SJSA1 (cell line): ENCODE results near the gene TDRD12. TPM values are rescaled to one million over a fixed set of nuclear protein-coding genes. Genes with fewer than 3 reads are reported as not detected.
"Not testable (repeated sequence)": the region's sequence is repeated elsewhere in the genome, so short reads cannot be mapped to it uniquely, and the experiment has no call there.

Experiments used
- DNase-seq, 2 experiments: peaks; one replicate each; pipeline ENCODE4 v3.0.0-alpha.2; 2015 to 2020; ENCODE audit warnings: low spot score in 2 of 2, low read depth in 1 of 2
- H3K27ac ChIP-seq: fragments of 250-450 bp; sonication (Bioruptor Pico); 2 replicates; pipeline ENCODE4 v1.5.1; 2020; ENCODE audit warnings: mild to moderate bottlenecking, moderate library complexity
- H3K27me3 ChIP-seq: fragments of 250-450 bp; sonication (Bioruptor Pico); replicated peaks from 2 replicates; pipeline ENCODE4 v1.5.1; 2020; ENCODE audit warnings: mild to moderate bottlenecking, moderate library complexity
- H3K36me3 ChIP-seq: fragments of 250-450 bp; sonication (Bioruptor Pico); 2 replicates; pipeline ENCODE4 v1.5.1; 2020; ENCODE audit warnings: mild to moderate bottlenecking
- H3K4me1 ChIP-seq: fragments of 250-450 bp; sonication (Bioruptor Pico); replicated peaks from 2 replicates; pipeline ENCODE4 v1.6.1; 2021; ENCODE audit warnings: mild to moderate bottlenecking
- H3K4me3 ChIP-seq: fragments of 250-450 bp; sonication (Bioruptor Pico); 2 replicates; pipeline ENCODE4 v1.5.1; 2020; ENCODE audit warnings: mild to moderate bottlenecking
- H3K9me3 ChIP-seq: fragments of 250-450 bp; sonication (Bioruptor Pico); replicated peaks from 2 replicates; pipeline ENCODE4 v1.5.1; 2020; ENCODE audit warnings: mild to moderate bottlenecking
- total RNA-seq: library from RNA; depleted of rRNA; stranded (reverse); fragments of >200 nt; shearing (Covaris generic); gene quantifications from 2 replicates; pipeline ENCODE4 v1.2.3, GENCODE V29; 2014

TDRD12 gene
- total RNA-seq, 1 experiment from 2014 or later, result 0.05 TPM

DNA sequence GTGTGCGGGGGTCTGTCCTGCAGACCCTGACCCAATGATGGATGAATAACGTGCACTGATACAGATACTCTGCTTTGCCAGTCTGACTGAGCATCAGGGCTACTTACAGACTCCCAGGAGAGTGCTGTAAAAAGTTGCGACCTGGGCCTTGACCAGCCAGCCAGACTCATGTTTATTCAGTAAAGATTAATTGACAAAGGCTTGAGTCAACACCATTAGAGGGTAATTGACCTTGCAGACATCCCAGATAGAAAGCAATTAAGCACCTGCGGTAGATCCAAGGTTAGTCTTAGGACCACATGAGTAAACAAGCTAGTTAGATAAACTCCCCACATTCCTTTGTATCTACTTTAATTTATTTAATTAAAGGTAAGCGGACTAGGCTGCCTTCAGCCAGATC lies 17.6 kb upstream of the TDRD12 start:
- Histone ChIP-seq H3K9me3 (peaks cover 16% of the 10 kb centered on the region), H3K4me3 (no peak overlapping the region), H3K36me3 (peaks cover 75% of the 10 kb centered on the region), H3K27ac (no peak overlapping the region), H3K27me3 (no peaks in the 10 kb centered on the region), H3K4me1 (no peaks in the 10 kb centered on the region)
- DNase-seq, result no peak

DNA sequence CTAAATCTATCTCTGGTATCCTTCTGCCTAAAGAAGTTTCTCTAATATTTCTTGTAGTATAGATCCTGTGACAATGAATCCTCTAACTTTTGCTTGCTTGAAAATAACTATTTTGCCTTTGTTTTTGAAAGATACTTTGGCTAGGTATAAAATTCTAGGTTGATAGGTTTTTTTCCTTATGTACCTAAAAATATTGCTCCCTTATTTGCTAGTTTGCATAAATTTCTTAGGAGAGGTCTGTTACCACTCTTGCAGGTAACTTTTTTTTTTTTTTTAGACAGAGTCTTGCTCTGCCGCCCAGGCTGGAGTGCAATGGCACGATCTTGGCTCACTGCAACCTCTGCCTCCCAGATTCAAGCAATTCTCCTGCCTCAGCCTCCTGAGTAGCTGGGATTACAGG lies 15.6 kb upstream of the TDRD12 start:
- Histone ChIP-seq H3K36me3 (peaks cover 68% of the 10 kb centered on the region), H3K9me3 (peaks cover 16% of the 10 kb centered on the region)
- H3K27ac ChIP-seq, H3K4me1 ChIP-seq, H3K27me3 ChIP-seq, DNase-seq, H3K4me3 ChIP-seq: not testable (repeated sequence)

DNA sequence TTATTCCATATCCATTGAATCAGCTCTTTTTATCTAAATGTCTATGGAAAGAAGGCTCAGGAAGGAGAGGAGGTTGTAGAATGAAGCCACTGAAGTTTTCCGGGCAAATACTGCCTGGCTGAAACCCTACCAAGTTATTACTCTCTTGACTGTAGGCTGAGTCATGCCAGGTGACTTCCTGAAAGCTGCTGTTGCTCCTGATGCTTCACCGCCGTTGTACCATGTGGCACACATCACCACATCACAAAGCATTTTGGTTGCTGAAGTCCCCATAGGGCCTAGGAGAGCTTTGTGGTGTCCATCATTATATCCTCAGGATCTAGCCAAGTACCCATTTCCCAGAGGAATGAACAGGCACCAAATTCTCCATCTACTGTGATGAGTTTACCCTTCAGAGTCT lies 11.1 kb upstream of the TDRD12 start:
- no peak overlapping the region for H3K4me3 ChIP-seq
- H3K27ac ChIP-seq, result no peak overlapping the region
- no peaks in the 10 kb centered on the region for H3K27me3 ChIP-seq

DNA sequence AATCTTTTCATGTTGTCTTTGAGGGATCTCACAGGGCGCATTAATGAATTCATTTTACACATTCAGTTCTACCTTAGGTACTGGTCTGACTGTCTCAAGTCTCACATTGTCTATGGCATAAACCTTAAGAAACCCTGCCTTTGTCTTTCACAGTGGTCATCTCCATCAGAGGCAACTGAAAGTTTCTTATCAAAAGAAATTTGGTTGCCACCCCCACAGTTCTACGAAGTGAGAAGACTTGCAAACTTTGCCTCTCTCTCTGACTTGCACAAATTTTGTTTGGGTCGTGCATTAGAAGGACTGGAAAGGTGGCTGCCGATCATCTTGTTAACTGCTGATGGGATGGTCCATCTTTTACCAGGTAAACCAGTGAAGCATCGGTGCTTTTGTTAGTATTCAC lies 10.5 kb upstream of the TDRD12 start:
- Histone ChIP-seq H3K4me3 (no peak overlapping the region), H3K27ac (no peak overlapping the region), H3K36me3 (peaks cover 66% of the 10 kb centered on the region), H3K27me3 (no peaks in the 10 kb centered on the region), H3K4me1 (no peaks in the 10 kb centered on the region), H3K9me3 (peaks cover 6% of the 10 kb centered on the region)
- no peak for DNase-seq

More for the DNA sequence above, 11.1 kb upstream of the TDRD12 start:
- no peak for DNase-seq
- H3K9me3 ChIP-seq, result peaks cover 11% of the 10 kb centered on the region
- peaks cover 70% of the 10 kb centered on the region for H3K36me3 ChIP-seq
- H3K4me1 ChIP-seq, result no peaks in the 10 kb centered on the region

DNA sequence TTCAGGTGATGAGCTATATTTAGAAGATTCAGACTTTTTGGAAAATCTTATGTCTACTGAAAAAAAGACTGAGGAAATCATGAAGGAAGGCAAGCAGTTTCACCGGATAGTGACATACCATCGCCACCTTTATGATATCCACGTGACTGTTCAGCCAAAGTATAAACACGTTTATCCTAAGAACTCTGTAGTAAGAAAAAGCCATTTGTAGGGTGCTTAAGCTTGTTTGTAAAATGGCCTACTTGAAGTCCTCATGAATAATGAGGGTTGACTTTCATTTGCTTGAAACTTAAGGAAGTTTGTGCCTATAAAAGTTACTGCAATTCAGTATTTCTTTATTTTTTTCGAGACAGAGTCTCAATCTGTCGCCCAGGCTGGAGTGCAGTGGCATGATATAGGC lies 7.8 kb upstream of the TDRD12 start:
- Histone ChIP-seq H3K4me3 (no peak overlapping the region), H3K27ac (no peak overlapping the region), H3K4me1 (no peaks in the 10 kb centered on the region), H3K27me3 (no peaks in the 10 kb centered on the region), H3K36me3 (peaks cover 48% of the 10 kb centered on the region), H3K9me3 (no peaks in the 10 kb centered on the region)
- no peak for DNase-seq

DNA sequence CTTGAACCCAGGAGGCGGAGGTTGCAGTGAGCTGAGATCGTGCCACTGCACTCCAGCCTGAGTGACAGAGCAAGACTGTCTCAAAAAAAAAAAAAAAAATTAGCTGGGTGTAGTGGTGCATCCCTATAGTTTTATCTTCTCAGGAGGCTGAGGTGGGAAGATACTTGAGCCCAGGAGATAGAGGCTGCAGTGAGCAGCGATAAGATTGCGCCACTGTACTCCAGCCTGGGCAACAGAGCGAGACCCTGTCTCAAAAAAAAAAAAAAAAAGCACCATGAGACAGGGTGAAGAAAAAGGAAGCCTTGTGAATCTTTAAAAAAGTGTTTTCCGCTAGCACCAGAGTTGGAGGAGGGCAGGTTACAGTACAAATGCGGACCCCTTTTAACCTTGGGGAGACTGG lies 3.4 kb upstream of the TDRD12 start:
- H3K36me3 ChIP-seq, result peaks cover 24% of the 10 kb centered on the region
- not testable (repeated sequence) for H3K27me3 ChIP-seq, H3K9me3 ChIP-seq, H3K4me3 ChIP-seq, H3K27ac ChIP-seq, DNase-seq, H3K4me1 ChIP-seq

DNA sequence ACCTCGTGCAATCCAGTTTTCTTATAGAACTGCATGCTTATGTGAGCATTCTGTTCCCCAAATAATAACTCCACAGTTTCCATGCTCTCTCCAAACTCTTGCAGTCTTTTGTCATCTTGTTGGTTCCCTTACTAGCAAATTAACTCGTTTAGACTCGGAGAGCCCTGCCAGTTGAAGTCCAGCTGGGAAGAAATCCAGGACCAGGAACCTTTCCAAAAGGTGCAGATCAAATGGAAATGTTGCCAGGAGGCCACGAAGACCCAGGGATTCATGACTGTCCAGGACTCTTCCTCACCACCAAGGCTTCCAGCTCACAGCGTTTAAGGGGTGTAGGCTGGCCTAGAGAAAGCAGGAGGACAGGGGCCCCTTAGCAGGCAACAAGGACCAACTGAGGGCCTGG lies 2.1 kb upstream of the TDRD12 start:
- no peak for DNase-seq
- Histone ChIP-seq H3K4me1 (no peaks in the 10 kb centered on the region), H3K36me3 (peaks cover 14% of the 10 kb centered on the region), H3K27ac (no peak overlapping the region), H3K4me3 (no peak overlapping the region), H3K27me3 (no peaks in the 10 kb centered on the region), H3K9me3 (no peaks in the 10 kb centered on the region)

DNA sequence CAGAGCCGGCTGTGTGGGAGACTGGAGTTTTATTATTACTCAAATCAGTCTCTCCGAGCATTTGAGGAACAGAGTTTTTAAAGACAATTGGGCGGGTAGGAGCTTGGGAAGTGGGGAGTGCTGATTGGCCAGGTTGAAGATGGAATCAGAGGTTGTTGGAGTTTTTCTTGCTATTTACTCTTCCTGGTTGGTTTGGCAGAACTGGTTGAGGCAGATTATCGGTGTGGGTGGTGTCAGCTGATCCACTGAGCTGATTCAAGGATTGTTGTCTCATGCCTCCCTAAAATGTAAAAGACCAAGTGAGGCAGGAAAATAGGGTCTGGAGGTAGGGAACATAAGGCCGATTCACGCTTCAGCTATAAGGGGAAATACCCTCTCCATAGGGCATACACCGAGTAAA lies 1.3 kb upstream of the TDRD12 start:
- peaks cover 9% of the 10 kb centered on the region for H3K36me3 ChIP-seq
- H3K27ac ChIP-seq, result no peak overlapping the region
- H3K9me3 ChIP-seq, result no peaks in the 10 kb centered on the region
- DNase-seq, result no peak
- no peak overlapping the region for H3K4me3 ChIP-seq
- no peaks in the 10 kb centered on the region for H3K4me1 ChIP-seq
- no peaks in the 10 kb centered on the region; the same call in 1 of the 2 replicates for H3K27me3 ChIP-seq

DNA sequence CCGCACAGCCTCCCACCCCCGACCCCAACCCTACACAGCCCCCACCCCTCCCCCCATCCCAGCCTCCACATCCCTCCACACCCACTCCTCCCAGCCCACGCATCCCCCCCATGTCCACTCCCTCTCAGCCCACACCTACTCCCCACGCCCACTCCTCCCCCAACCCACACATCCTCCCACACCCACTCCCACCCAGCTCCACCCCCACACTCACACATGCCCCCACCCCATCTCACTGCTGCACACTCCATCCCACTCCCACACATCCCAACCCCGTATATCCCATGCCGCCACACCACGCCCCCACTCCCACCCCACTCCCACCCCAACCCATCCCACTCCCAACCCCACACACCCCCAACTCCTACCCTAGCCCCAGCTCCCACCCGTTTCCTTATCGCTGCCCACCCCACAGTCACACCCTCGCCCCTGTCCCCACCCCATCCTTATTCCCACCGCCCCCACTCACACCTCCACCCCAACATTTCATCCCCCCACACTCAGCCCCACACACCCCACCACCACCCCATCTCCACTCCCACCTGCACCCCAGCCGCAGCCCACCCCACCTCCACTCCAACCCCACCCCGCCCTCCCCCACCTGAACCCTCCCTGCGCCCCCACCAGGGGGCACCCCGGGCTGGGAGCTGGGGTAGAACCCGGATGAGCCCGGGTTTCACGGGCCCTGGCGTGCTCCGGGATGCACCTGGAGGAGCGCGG lies 809 bp downstream of the TDRD12 start:
- no peaks in the 10 kb centered on the region for H3K4me1 ChIP-seq
- H3K27ac ChIP-seq, result no peak overlapping the region
- H3K27me3 ChIP-seq, result no peaks in the 10 kb centered on the region; the same call in 1 of the 2 replicates
- H3K9me3 ChIP-seq, result no peaks in the 10 kb centered on the region; the same call in 1 of the 2 replicates
- DNase-seq, result no peak
- no peak overlapping the region for H3K4me3 ChIP-seq
- H3K36me3 ChIP-seq, result no peaks in the 10 kb centered on the region; the same call in 1 of the 2 replicates

DNA sequence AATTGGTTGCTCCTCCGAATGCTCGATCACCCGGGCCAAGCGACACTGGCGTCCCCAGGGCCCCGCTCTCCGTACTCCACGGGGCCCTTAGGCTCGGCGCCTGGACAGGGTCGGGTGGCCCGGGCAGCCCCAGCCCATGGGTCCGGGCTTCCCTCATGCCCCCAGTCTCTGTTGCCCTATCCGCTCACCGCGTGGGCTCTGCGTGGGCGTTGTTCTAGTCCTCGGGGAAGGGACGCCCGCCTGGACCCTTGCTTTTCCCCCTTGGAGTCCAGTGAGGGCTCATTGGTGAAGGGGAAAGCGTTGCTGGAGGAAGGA lies 1.3 kb downstream of the TDRD12 start:
- Histone ChIP-seq H3K9me3 (no peaks in the 10 kb centered on the region; the same call in 1 of the 2 replicates), H3K4me3 (no peak overlapping the region), H3K27ac (no peak overlapping the region), H3K4me1 (no peaks in the 10 kb centered on the region), H3K36me3 (no peaks in the 10 kb centered on the region), H3K27me3 (no peaks in the 10 kb centered on the region; the same call in 1 of the 2 replicates)
- no peak for DNase-seq

DNA sequence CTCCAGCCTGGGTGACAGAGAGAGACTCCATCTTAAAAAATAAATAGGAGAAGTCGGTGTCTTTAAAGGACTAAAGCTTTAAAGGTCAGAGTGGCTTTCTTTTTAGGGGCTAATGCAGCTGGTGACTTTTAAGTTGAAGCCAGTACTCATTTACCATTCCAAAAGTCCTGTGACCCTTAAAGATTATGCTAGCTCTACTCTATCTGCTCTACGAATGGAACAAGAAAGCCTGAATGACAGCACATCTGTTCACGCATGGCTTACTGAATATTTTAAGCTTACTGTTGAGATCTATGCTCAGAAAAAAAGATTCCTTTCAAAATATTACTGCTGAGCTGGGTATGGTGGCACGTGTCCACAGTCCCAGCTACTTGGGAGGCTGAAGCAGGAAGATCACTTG lies 16.4 kb downstream of the TDRD12 start:
- no peak for DNase-seq
- no peaks in the 10 kb centered on the region; the same call in 1 of the 2 replicates for H3K27me3 ChIP-seq
- H3K9me3 ChIP-seq, result no peaks in the 10 kb centered on the region
- no peaks in the 10 kb centered on the region for H3K4me1 ChIP-seq
- no peak overlapping the region for H3K27ac ChIP-seq
- no peaks in the 10 kb centered on the region for H3K36me3 ChIP-seq
- no peak overlapping the region for H3K4me3 ChIP-seq

DNA sequence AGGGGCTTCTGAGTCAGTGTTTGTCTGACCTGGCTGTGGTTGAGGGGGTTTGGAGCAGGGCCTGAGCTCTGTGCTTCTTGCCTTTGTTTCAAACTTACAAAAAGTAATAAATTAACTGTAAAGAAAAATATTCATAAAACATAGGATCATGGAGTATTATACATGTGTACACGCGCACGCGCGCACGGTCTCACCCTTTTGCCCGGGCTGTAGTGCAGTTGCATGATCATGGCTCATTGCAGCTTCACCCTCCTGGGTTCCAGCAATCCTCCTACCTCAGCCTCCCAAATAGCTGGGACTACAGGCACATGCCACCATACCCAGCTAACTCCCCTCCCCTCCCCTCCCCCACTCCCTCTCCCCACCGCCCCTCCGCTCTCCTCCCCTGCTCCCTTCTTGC lies 23.5 kb downstream of the TDRD12 start:
- no peaks in the 10 kb centered on the region for H3K9me3 ChIP-seq
- no peaks in the 10 kb centered on the region for H3K4me1 ChIP-seq
- H3K4me3 ChIP-seq, result no peak overlapping the region
- H3K27ac ChIP-seq, result no peak overlapping the region
- H3K36me3 ChIP-seq, result no peaks in the 10 kb centered on the region
- H3K27me3 ChIP-seq, result peaks cover 11% of the 10 kb centered on the region; the same call in 1 of the 2 replicates
- DNase-seq, result no peak

DNA sequence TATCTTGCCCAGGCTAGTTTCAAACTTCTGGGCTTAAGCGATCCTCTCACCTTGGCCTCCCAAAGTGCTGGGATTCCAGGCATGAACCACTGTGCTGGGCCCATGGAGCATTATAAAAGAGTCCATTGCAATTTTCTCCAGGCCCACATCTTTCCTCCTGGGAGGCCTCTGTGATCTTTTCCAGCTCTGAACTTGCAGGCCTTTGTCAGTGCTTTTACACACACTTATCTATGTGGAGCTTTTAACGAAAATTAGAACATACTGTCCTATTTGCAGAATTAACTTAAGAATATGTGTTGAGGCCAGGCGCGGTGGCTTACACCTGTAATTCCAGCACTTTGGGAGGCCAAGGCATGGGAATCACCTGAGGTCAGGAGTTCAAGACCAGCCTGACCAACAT lies 23.9 kb downstream of the TDRD12 start:
- no peak for DNase-seq
- no peak overlapping the region for H3K27ac ChIP-seq
- H3K9me3 ChIP-seq, result no peaks in the 10 kb centered on the region
- no peaks in the 10 kb centered on the region for H3K36me3 ChIP-seq
- H3K4me1 ChIP-seq, result no peaks in the 10 kb centered on the region
- H3K4me3 ChIP-seq, result no peak overlapping the region
- peaks cover 11% of the 10 kb centered on the region; the same call in 1 of the 2 replicates for H3K27me3 ChIP-seq

DNA sequence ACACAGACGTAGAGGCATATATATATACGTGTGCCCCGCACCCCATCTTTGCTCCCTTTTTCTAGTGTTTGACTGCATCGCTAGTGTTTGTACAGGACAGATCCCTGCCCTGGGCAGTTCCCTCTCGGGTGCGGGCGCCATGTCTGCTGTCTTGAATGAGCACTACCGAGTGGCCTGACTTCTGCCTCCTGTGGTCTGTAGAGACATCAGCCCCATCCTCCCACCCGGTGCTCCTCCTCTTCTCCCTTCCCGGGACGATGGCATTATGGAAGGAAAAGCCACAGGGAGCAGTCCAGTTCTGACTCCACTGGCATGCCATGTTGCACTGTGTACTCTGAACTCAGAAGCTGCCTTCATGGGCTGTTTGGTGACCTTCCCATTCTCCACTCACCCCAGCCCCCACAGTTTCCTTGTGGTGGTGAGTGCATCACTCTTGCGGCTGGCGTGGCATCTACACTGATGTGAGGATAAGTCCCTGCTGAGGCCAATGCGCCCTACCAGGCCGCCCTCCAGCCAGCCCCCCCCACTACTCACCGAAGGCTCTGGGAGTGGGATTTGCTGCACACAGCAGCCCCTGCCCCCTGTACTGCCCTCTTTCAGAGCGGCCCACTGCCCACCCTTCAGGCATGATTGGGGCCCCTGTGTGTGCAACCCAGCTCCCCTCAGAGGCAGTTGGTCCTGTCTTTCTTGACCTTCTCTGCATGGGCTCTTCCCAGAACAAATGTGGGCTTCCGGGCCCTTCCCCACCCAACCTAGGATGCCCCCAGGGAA lies 25.2 kb downstream of the TDRD12 start:
- no peaks in the 10 kb centered on the region for H3K4me1 ChIP-seq
- H3K9me3 ChIP-seq, result no peaks in the 10 kb centered on the region
- no peak overlapping the region for H3K4me3 ChIP-seq
- H3K27ac ChIP-seq, result no peak overlapping the region
- no peak for DNase-seq
- no peaks in the 10 kb centered on the region for H3K36me3 ChIP-seq
- peaks cover 11% of the 10 kb centered on the region; the same call in 1 of the 2 replicates for H3K27me3 ChIP-seq
